HG02840 (cell line): ENCODE results near the gene SEMA5B.

Experiments used
- ATAC-seq: cut with Tn5 transposase; IDR thresholded peaks from one replicate; pipeline ENCODE4 v1.9.1; 2021; ENCODE audit warnings: mild to moderate bottlenecking, moderate library complexity, moderate number of reproducible peaks; ENCODE audit not compliant: unreplicated experiment, low FRiP score

The SEMA5B gene

GRCh38 chr3:122931636-122932035 is 95.9 kb downstream of the SEMA5B start:
- no peak for ATAC-seq

DNA sequence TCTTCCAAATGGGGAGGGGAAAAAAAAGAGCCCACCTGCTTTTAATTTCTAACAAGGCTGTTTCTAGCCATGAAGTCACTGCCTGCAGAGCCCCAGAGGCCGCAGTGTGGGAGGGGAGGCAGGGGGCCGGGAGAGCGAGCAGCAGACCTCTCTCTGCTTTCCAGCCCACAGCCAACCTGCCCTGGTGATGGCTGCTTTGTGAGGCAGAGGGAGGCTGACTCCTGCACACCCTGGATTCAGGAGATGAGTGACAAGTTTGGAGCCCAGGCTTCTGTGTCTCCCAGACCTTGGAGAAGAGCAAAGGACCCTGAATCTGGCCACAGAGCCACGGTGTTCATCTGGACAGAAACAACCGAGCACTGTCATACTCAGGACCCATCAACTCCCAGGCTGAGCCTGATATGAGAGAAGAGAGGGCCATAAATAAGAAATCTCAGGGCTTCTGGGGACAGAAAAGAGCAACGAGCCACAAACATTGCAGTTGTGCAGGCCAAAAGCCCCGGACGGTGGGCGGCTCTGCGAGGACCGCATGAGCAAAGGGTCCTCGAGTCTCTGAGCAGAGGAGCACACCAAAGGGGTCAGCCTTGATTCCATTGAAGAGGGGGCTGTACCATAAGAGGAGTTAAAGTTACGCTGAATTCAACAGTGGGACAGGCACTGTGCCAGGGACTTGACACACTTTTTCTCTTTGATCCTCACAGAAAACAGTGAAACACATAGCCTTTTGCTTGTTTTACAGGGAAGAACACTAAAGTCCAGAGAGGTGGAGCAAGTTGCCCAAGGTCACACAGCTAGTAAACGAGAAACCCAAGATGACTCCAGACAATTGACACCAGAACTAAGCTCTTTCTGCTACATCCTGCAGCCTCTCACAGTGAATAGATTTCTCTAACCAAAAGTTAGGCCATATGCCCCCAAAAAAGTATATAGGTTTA is 97.2 kb downstream of the SEMA5B start:
- ATAC-seq: no peak

GRCh38 chr3:122929188-122930062 is 98.1 kb downstream of the SEMA5B start:
- ATAC-seq: no peak

DNA sequence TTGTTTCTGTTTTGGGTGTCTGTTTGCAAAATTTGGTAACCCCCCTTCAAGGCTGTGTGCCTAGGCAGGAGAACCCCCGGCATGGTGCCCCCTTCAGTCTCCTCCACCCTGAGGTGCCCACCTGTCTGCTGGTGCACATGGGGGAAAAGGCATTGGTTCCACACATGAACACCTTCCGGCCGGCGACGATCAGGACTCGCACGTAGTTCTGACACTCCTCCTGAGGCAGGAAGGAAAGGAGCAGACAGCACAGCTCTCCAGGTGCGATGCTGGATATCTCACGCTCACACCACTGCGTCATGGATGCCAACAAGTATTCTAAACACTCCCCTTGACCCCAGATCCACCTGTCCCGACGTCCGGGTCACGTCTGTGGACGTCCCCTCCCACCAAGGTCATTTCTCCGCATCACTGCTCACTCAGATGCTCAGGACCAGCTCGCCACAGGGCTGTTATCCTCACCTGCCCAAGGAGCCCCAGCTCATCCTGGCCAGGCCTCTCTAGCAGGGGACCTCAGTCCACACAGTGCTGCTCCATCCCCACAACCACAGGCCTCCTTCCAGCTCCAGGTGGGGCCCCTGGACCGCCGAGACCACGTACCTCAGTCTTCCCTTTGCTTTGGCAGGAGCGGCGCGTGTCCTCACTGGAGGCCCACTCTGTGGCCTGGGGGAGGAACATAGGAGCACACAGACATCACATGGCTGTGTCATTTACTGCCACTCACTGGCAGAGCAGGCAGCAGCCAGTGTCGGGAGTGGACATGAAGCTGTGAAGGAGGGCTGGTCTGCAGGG is 99.0 kb downstream of the SEMA5B start:
- no peak for ATAC-seq

DNA sequence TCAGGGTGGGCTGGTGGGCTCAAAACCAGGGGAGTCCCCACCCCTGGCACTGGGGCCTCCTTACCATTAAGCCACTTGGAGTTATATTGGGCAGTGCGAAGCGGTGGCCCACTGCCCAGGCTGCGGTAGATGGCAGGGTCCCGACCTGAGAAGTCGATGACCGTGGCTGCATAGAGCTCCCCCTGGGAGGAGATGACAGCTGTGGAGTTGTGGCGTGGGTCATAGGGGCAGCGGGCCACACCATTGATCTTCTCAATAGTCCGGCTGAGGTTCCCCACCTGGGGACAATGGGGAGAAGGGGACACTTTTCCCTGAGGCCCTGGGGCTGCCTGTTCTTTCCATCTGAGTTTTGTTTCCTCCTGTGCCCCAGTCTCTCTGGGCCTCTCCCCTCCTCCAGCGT is 99.8 kb downstream of the SEMA5B start:
- ATAC-seq: no peak

DNA sequence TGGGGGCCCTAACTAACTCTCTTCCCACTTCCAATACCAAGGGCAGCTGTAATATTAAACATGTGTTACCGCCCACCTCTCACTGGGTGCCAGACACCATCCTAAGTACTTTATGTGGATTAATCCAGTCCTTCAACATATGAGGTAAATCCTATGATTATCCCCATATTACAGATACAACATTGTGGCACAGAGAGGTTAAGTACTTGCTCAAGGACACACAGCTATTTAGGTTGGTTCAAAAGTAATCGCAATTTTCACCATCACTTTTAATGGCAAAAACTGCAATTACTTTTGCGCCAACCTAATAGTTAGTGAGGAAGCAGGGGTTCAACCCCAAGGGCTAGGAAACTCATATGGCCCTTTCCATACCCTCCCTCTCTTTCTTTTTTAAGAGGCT is 100.8 kb downstream of the SEMA5B start:
- ATAC-seq: no peak

DNA sequence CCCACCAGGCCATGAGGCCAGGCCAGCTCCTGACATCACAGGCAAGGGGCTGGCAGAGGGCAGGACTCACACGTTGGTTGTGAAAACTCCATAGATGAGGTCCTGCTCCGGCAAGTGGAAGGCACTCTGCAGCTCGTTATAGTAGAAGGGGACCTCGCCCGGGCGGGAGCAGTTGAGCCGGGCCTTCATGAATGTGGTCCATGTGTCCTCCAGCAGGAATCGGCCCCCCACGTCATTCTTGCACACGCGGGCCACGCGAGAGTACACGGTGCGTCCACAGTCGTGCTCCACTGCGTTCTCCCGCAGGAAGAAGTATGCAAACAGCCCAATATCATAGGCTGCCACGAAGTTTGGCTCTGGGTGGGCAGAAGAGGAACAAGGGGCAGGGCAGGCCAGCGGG is 101.2 kb downstream of the SEMA5B start:
- ATAC-seq: no peak

DNA sequence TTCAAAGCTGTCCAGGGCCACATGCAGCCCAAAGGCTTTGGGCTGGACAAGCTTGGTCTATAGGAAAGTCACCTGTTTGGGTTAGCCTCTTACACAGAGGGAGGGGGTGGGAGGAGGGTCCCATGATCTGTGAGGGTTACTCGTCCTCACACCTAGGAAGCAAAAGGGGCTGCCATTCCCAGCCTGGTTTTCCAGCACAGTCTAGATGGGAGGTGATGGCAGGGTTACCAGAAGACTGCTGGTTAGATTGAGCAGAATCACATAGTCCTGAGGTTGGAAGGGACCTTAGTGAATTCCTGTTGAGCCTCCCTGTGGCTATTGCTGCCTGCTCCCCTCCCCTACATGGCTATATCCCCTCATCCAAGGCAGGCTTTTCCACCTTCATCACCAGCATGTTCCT is 101.8 kb downstream of the SEMA5B start:
- no peak for ATAC-seq

DNA sequence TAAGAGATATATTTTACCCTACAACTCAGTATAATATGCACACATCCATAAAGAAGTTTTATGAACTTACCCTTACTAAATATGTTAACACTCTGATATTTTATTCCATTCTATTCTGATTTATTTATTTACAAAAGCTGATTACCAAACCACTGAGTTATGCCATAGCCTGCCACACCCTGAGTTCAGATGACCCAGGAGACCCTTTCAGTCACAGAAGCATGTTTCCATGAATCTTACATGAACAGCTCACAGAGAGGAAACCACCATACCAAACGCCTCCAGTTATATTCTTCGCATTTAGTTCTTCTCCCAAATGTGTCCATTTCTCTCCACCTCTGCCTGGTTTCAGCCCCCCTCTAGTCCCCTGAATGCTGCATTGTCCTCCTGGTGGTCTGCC is 103.5 kb downstream of the SEMA5B start:
- no peak for ATAC-seq

- no peak for ATAC-seq
Observed at GRCh38 chr3:122923611-122924010, 104.0 kb downstream of the SEMA5B start.

- no peak for ATAC-seq
Observed at GRCh38 chr3:122921791-122922651, 105.5 kb downstream of the SEMA5B start.

- ATAC-seq: no peak
Observed at GRCh38 chr3:122920986-122921385, 106.6 kb downstream of the SEMA5B start.

DNA sequence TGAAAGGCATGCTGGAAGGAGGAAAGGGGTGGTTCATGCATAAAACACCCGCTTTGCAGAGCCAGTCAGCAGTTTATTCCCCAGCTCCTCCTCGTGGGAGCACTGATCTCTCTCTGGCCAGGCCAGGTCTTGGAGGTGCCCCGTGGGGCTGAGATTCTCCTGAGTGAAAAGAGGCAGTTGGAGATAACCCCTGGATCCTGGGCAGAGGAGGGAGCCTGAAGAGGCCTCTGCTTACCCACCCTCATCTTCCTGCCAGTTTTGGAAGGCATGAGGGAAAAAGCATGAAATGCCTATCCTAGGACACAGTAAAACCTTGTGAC is 108.3 kb downstream of the SEMA5B start:
- no peak for ATAC-seq

DNA sequence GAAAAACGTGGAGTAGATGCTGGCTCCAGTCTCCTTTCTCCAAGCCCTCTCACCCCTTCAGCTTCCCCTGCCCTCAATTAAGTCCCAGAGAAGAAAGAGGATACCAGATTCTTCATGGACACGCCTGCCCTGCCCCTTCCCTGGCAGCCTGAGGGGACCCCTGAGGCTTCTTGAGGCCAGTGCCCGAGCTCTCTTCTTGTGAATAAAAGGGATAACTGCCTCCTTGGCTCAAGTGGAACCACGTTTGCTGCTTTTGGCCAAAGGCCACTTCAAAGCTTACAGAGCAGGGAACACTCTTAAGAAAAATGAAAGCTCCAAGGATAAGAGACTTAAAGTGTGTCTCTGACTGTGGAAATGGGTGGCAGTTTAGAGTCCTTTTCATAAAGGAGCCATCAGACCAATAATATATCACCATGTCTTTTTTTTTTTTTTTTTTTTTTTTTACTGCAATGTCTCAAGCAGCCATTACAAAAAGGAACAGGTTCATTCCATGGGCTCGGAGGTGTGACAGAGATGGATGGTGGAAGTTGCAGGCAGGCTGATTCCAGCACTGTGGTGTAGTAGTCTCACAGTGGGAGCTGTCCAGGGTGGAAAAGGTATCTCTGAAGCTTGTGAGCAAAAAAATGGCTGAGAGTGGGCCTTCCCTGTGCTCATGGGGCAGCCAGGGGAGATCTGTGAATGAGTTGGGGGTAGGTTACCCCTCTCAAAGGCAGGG is 108.8 kb downstream of the SEMA5B start:
- no peak for ATAC-seq

- no peak for ATAC-seq
Observed at GRCh38 chr3:122917412-122917811, 110.2 kb downstream of the SEMA5B start.

DNA sequence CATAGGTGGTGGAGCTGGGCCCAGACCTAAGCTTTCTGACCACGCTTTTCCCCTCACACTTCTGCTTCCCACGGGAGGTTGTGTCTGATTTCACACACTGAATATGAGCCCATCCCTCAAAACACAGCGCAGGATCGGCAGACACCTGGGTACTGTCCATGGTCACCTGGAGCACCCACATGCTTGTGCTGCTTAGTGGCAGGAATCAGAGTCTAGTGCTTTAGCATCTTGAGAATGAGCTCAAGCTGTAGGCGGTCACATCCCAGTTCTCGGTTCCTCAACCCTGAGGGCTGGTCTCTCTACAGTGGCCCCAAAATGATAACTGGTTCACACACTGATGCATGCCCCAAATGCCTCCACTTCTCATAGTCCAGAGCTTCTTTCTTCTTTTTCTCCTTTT is 111.0 kb downstream of the SEMA5B start:
- no peak for ATAC-seq

DNA sequence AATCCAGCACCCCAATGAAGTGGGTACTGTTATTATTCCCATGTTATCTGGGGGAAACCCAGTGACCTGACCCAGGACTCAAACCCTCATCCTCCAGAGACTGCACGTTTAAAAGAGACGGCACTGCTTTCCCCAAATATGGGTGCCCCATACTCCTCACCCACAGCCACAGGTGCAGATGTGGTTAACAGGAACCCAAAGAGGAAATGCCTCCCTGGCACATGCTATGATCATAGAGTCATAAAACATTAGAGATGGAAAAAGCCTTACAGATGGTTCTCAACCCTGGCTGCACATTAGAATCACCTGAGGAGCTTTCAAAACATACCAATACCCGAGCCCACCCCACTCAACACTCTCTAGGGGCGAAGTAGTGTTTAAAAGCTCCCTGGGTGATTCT is 111.5 kb downstream of the SEMA5B start:
- ATAC-seq: no peak

GRCh38 chr3:122915300-122916055 is 112.1 kb downstream of the SEMA5B start:
- ATAC-seq: no peak
